OCI-LY7 (cell line): ENCODE measurements around the gene NOX3. TPM values are rescaled to one million over a fixed set of nuclear protein-coding genes. Genes with fewer than 3 reads are reported as not detected.

Source experiments
- BruUV-seq: library from RNA; stranded (reverse); fragments of 400-500 nt; replicated peaks from 2 replicates; lab custom pipeline; 2021; lab: Mats Ljungman, UMichigan
- CTCF ChIA-PET: fragments of 300-600 bp; sonication (Branson Sonifier 250); formaldehyde crosslinking; loops from one replicate; lab custom pipeline; 2022; ENCODE audit warnings: antibody characterized with exemption; ENCODE audit not compliant: unreplicated experiment; lab: Charles Lee
- POLR2A ChIA-PET: fragments of 300-600 bp; sonication (Branson Sonifier 250); formaldehyde crosslinking; loops from one replicate; lab custom pipeline; 2022; ENCODE audit warnings: antibody characterized with exemption; lab: Charles Lee
- DNase-seq: peaks from one replicate; pipeline ENCODE4 v3.0.0-alpha.2; 2015; ENCODE audit warnings: low spot score
- H2AFZ ChIP-seq: fragments of 200-600 bp; sonication (generic), shearing (Covaris generic); 2 replicates; pipeline ENCODE4 v1.6.1; 2014; ENCODE audit warnings: mild to moderate bottlenecking, antibody characterized with exemption, low read length, moderate library complexity
- H3K27ac ChIP-seq: fragments of 200-600 bp; sonication (generic); 2 replicates; pipeline ENCODE4 v1.5.1; 2014; ENCODE audit warnings: mixed run types, low read depth, mild to moderate bottlenecking, moderate library complexity, low read length, inconsistent platforms; ENCODE audit not compliant: poor library complexity, severe bottlenecking
- H3K36me3 ChIP-seq: fragments of 200-600 bp; sonication (generic); 2 replicates; pipeline ENCODE4 v1.6.1; 2014; ENCODE audit warnings: mild to moderate bottlenecking, antibody characterized with exemption, low read length, moderate library complexity, mixed read lengths; ENCODE audit not compliant: insufficient read depth
- H3K4me1 ChIP-seq: fragments of 200-600 bp; sonication (generic); 2 replicates; pipeline ENCODE4 v1.5.1; 2014; ENCODE audit warnings: mild to moderate bottlenecking, low read length; ENCODE audit not compliant: insufficient read depth, poor library complexity, severe bottlenecking
- H3K4me2 ChIP-seq: fragments of 200-600 bp; sonication (generic); 2 replicates; pipeline ENCODE4 v1.6.1; 2014; ENCODE audit warnings: mild to moderate bottlenecking, low read length
- H3K4me3 ChIP-seq: fragments of 200-600 bp; sonication (generic); 2 replicates; pipeline ENCODE4 v1.5.1; 2014; ENCODE audit warnings: mild to moderate bottlenecking, low read depth, low read length; ENCODE audit not compliant: poor library complexity, severe bottlenecking
- H3K79me2 ChIP-seq: fragments of 200-600 bp; sonication (generic); 2 replicates; pipeline ENCODE4 v1.6.1; 2016; ENCODE audit warnings: low read depth, mild to moderate bottlenecking, low read length, moderate library complexity, mixed read lengths; ENCODE audit not compliant: insufficient read depth
- H3K9me2 ChIP-seq: fragments of 200-600 bp; sonication (generic); 2 replicates; pipeline ENCODE4 v1.6.1; 2016; ENCODE audit warnings: mild to moderate bottlenecking, low read length, mixed read lengths; ENCODE audit not compliant: insufficient read depth
- H3K9me3 ChIP-seq: fragments of 200-600 bp; sonication (generic); 2 replicates; pipeline ENCODE4 v1.6.1; 2014; ENCODE audit warnings: mild to moderate bottlenecking, mixed run types, low read length, mixed read lengths
- H4K20me1 ChIP-seq: fragments of 200-600 bp; sonication (generic); 2 replicates; pipeline ENCODE4 v1.6.1; 2014; ENCODE audit warnings: mild to moderate bottlenecking, antibody characterized with exemption, low read length, moderate library complexity, mixed read lengths; ENCODE audit not compliant: insufficient read depth
- CTCF ChIP-seq: fragments of 200-600 bp; sonication (generic); conservative IDR thresholded peaks from 2 replicates; pipeline ENCODE4 v1.5.1; 2014; ENCODE audit warnings: mild to moderate bottlenecking, antibody characterized with exemption, low read length, moderate library complexity, mixed read lengths
- EZH2phosphoT487 ChIP-seq: fragments of 200-600 bp; sonication (generic); IDR thresholded peaks from 2 replicates; pipeline ENCODE4 v1.6.1; 2018; ENCODE audit warnings: low read depth, borderline replicate concordance, mild to moderate bottlenecking, mixed run types, antibody characterized with exemption, low read length, moderate library complexity, mixed read lengths
- intact Hi-C: fragments of 100-400 bp; cut with micrococcal nuclease; formaldehyde crosslinking; loops from one replicate; pipeline ENCODE4 v1.10.0; 2022; ENCODE audit not compliant: unreplicated experiment
- total RNA-seq, 2 experiments: library from RNA; depleted of rRNA in 1 of 2; stranded (reverse); fragments of >200 nt in 1 of 2; shearing (Covaris generic) in 1 of 2; gene quantifications; 2 replicates each; pipeline ENCODE4 v1.2.3, GENCODE V29; 2014 to 2022

The NOX3 gene
- total RNA-seq, 2 experiments from 2014 or later = 0.22 TPM; not detected in 1

GRCh38 chr6:155497273-155497672 is 41.6 kb upstream of the NOX3 start:
- no TSS peak for BruUV-seq
- Histone ChIP-seq H2AFZ (no peak overlapping the region), H3K36me3 (no peaks in the 10 kb centered on the region), H3K9me3 (peaks cover 2% of the 10 kb centered on the region; the same call in 1 of the 2 replicates), H3K4me1 (no peaks in the 10 kb centered on the region), H3K4me3 (no peak overlapping the region), H3K9me2 (no peaks in the 10 kb centered on the region), H3K27ac (no peak overlapping the region), H3K4me2 (no peak overlapping the region), H3K79me2 (no peaks in the 10 kb centered on the region), H4K20me1 (no peaks in the 10 kb centered on the region)
- DNase-seq = no peak
- ChIA-PET POLR2A (interaction anchor here (0.7 to 1.6 kb wide), 5 partner anchors 8 to 228 kb away, joined by 3 to 6 read pairs (median 3); no protein-coding TSS in a partner anchor), CTCF (no interaction called here)
- intact Hi-C loops = no loop called here
- TF ChIP-seq CTCF = no peak
- no peak for TF ChIP-seq EZH2phosphoT487

- intact Hi-C loops = no loop called here
- Histone ChIP-seq H2AFZ (no peak overlapping the region), H3K36me3 (no peaks in the 10 kb centered on the region), H3K27ac (no peak overlapping the region), H3K9me3 (peaks cover 4% of the 10 kb centered on the region; the same call in 1 of the 2 replicates), H3K4me1 (no peaks in the 10 kb centered on the region), H3K79me2 (no peaks in the 10 kb centered on the region), H4K20me1 (no peaks in the 10 kb centered on the region), H3K4me2 (no peak overlapping the region), H3K9me2 (no peaks in the 10 kb centered on the region), H3K4me3 (no peak overlapping the region)
- CTCF ChIA-PET = no interaction called here
- BruUV-seq = no TSS peak
- peak; percentile 10 for DNase-seq
- POLR2A ChIA-PET = no interaction called here
- TF ChIP-seq CTCF = 0 out of 2 replicates have a peak, but pooled peaks have one; percentile 29
- no peak for TF ChIP-seq EZH2phosphoT487
These were observed 39.6 kb upstream of the NOX3 start for GRCh38 chr6:155495011-155495768.

- peak; percentile 20 for DNase-seq
- POLR2A ChIA-PET = interaction anchor here (0.8 kb wide), 2 partner anchors 11 to 38 kb away, joined by 3 read pairs; no protein-coding TSS in a partner anchor
These were observed 38.1 kb upstream of the NOX3 start for GRCh38 chr6:155493694-155494143.

More at GRCh38 chr6:155493694-155494143, 38.1 kb upstream of the NOX3 start:
- Histone ChIP-seq H3K36me3 (no peaks in the 10 kb centered on the region), H4K20me1 (no peaks in the 10 kb centered on the region), H3K4me1 (no peaks in the 10 kb centered on the region), H3K9me2 (no peaks in the 10 kb centered on the region), H3K4me2 (no peak overlapping the region), H3K4me3 (no peak overlapping the region), H3K79me2 (no peaks in the 10 kb centered on the region), H3K27ac (no peak overlapping the region), H3K9me3 (peaks cover 4% of the 10 kb centered on the region; the same call in 1 of the 2 replicates), H2AFZ (0 out of 2 replicates have a peak overlapping the region, but pooled peaks have one; percentile 14)
- no peak for TF ChIP-seq EZH2phosphoT487
- TF ChIP-seq CTCF = no peak
- no TSS peak for BruUV-seq
- CTCF ChIA-PET = no interaction called here
- intact Hi-C loops = no loop called here
